WTC11 (cell line): ENCODE results near the gene SLC38A10. TPM values are rescaled to one million over a fixed set of nuclear protein-coding genes. Genes with fewer than 3 reads are reported as not detected.
A peak's percentile ranks its signal among the peaks of the same experiment; 100 is the strongest.

Source experiments
- ATAC-seq: fragments of 200-7000 bp; cut with Tn5 transposase; 2 replicates; pipeline ENCODE4 v1.10.0; 2021; ENCODE audit warnings: mild to moderate bottlenecking, moderate library complexity
- CTCF ChIA-PET: fragments of 300-600 bp; sonication (Branson Sonifier 250); formaldehyde crosslinking; loops from one replicate; lab custom pipeline; 2021; ENCODE audit warnings: antibody characterized with exemption; lab: Charles Lee
- POLR2A ChIA-PET: fragments of 350-600 bp; sonication (Branson Sonifier 250); formaldehyde crosslinking; loops from one replicate; lab custom pipeline; 2021; ENCODE audit warnings: antibody characterized with exemption; lab: Charles Lee
- DNase-seq: peaks from one replicate; pipeline ENCODE4 v3.0.0; 2021; ENCODE audit warnings: low spot score
- H3K27ac Mint-ChIP-seq: 2 replicates; pipeline ENCODE4 v1.8.0; 2021; ENCODE audit warnings: mixed read lengths
- H3K27me3 Mint-ChIP-seq: 2 replicates; pipeline ENCODE4 v1.8.0; 2021; ENCODE audit warnings: low read depth, mild to moderate bottlenecking, moderate library complexity, mixed read lengths
- H3K36me3 Mint-ChIP-seq: 2 replicates; pipeline ENCODE4 v1.8.0; 2021; ENCODE audit warnings: mixed read lengths
- H3K4me1 Mint-ChIP-seq: 2 replicates; pipeline ENCODE4 v1.8.0; 2022; ENCODE audit warnings: mixed read lengths
- H3K4me3 Mint-ChIP-seq: 2 replicates; pipeline ENCODE4 v1.8.0; 2021; ENCODE audit warnings: mild to moderate bottlenecking, moderate library complexity, mixed read lengths
- H3K9me3 Mint-ChIP-seq: 2 replicates; pipeline ENCODE4 v1.8.0; 2021; ENCODE audit warnings: mixed read lengths
- AR ChIP-seq: fragments of 250-450 bp; sonication (Bioruptor Pico); IDR thresholded peaks from 2 replicates; pipeline ENCODE4 v1.9.0; 2021; ENCODE audit warnings: mild to moderate bottlenecking
- ATF3 ChIP-seq: sonication (generic); formaldehyde crosslinking; conservative IDR thresholded peaks from 2 replicates; pipeline ENCODE4 v1.8.1; 2022; ENCODE audit warnings: mild to moderate bottlenecking, missing genetic modification reagents
- CTCF ChIP-seq: fragments of 200-600 bp; IDR thresholded peaks from 2 replicates; pipeline ENCODE4 v1.8.0; 2022; ENCODE audit warnings: antibody characterized with exemption
- E2F5 ChIP-seq: sonication (generic); formaldehyde crosslinking; IDR thresholded peaks from 2 replicates; pipeline ENCODE4 v1.8.1; 2022; ENCODE audit warnings: mild to moderate bottlenecking, moderate library complexity, missing genetic modification reagents
- EMX1 ChIP-seq: fragments of 250-450 bp; sonication (Bioruptor Pico); IDR thresholded peaks from 2 replicates; pipeline ENCODE4 v1.8.0; 2021; ENCODE audit warnings: mild to moderate bottlenecking
- ERG ChIP-seq: fragments of 250-450 bp; sonication (Bioruptor Pico); IDR thresholded peaks from 2 replicates; pipeline ENCODE4 v1.8.0; 2021; ENCODE audit warnings: mild to moderate bottlenecking
- GABPB1 ChIP-seq: sonication (generic); formaldehyde crosslinking; IDR thresholded peaks from 2 replicates; pipeline ENCODE4 v1.8.1; 2023; ENCODE audit warnings: mild to moderate bottlenecking, missing genetic modification reagents
- HMGXB4 ChIP-seq: sonication (generic); formaldehyde crosslinking; IDR thresholded peaks from 2 replicates; pipeline ENCODE4 v1.8.1; 2023; ENCODE audit warnings: mild to moderate bottlenecking, moderate library complexity, missing genetic modification reagents
- MAX ChIP-seq: sonication (generic); formaldehyde crosslinking; IDR thresholded peaks from 2 replicates; pipeline ENCODE4 v1.8.0; 2022; ENCODE audit warnings: mild to moderate bottlenecking, missing genetic modification reagents
- MYBL2 ChIP-seq: sonication (generic); formaldehyde crosslinking; IDR thresholded peaks from 2 replicates; pipeline ENCODE4 v1.8.1; 2023; ENCODE audit warnings: mild to moderate bottlenecking, moderate library complexity, missing genetic modification reagents
- NFYB ChIP-seq: sonication (generic); formaldehyde crosslinking; conservative IDR thresholded peaks from 2 replicates; pipeline ENCODE4 v1.8.0; 2022; ENCODE audit warnings: low read depth, missing genetic modification reagents
- PREB ChIP-seq: sonication (generic); formaldehyde crosslinking; IDR thresholded peaks from 2 replicates; pipeline ENCODE4 v1.8.1; 2022; ENCODE audit warnings: mild to moderate bottlenecking, missing genetic modification reagents, moderate library complexity, borderline replicate concordance
- SMAD3 ChIP-seq: sonication (generic); formaldehyde crosslinking; IDR thresholded peaks from 2 replicates; pipeline ENCODE4 v1.8.0; 2022; ENCODE audit warnings: missing genetic modification reagents, mild to moderate bottlenecking, borderline replicate concordance
- TCF7 ChIP-seq: sonication (generic); formaldehyde crosslinking; IDR thresholded peaks from 2 replicates; pipeline ENCODE4 v1.8.0; 2022; ENCODE audit warnings: mild to moderate bottlenecking, low read depth, missing genetic modification reagents, moderate library complexity
- TEAD1 ChIP-seq: sonication (generic); formaldehyde crosslinking; IDR thresholded peaks from 2 replicates; pipeline ENCODE4 v1.8.0; 2022; ENCODE audit warnings: mild to moderate bottlenecking, missing genetic modification reagents
- ZBTB21 ChIP-seq: sonication (generic); formaldehyde crosslinking; IDR thresholded peaks from 2 replicates; pipeline ENCODE4 v1.8.1; 2023; ENCODE audit warnings: mild to moderate bottlenecking, missing genetic modification reagents, borderline replicate concordance
- ZNF263 ChIP-seq: sonication (generic); formaldehyde crosslinking; IDR thresholded peaks from 2 replicates; pipeline ENCODE4 v1.8.1; 2022; ENCODE audit warnings: low read depth, mild to moderate bottlenecking, moderate library complexity, missing genetic modification reagents
- ZSCAN18 ChIP-seq: fragments of 250-450 bp; sonication (Bioruptor Pico); IDR thresholded peaks from 2 replicates; pipeline ENCODE4 v2.1.2; 2022; ENCODE audit warnings: mild to moderate bottlenecking, moderate library complexity
- total RNA-seq: library from RNA; stranded (reverse); gene quantifications from 3 replicates; pipeline ENCODE4 v1.2.3, GENCODE V29; 2021

Gene SLC38A10
- total RNA-seq, 1 experiment from 2014 or later, result 47.0 TPM

- TF ChIP-seq ZSCAN18 (CRISPR knock-in tag), result no peak
Measured at GRCh38 chr17:81249223-81250040, 45.7 kb downstream of the SLC38A10 start (continued).

GRCh38 chr17:81248649-81249048, 46.5 kb downstream of the SLC38A10 start:
- H3K27ac Mint-ChIP-seq, result no peak overlapping the region
- H3K9me3 Mint-ChIP-seq, result no peaks in the 10 kb centered on the region; the same call in 1 of the 2 replicates
- TF ChIP-seq ZNF263 (CRISPR knock-in tag) (0 out of 2 replicates have a peak, but pooled peaks have one; percentile 41), NFYB (CRISPR knock-in tag) (no peak)
- DNase-seq, result no peak
- ChIA-PET CTCF (interaction anchor here (1.3 kb wide), 1 partner anchor 106 kb away, joined by 4 read pairs; no protein-coding TSS in a partner anchor), POLR2A (no interaction called here)
- 0 out of 2 replicates have a peak, but pooled peaks cover 6% of the 10 kb centered on the region for H3K36me3 Mint-ChIP-seq
- no peaks in the 10 kb centered on the region for H3K27me3 Mint-ChIP-seq
- ATAC-seq, result no peak
- peaks cover 14% of the 10 kb centered on the region for H3K4me1 Mint-ChIP-seq
- H3K4me3 Mint-ChIP-seq, result no peak overlapping the region

GRCh38 chr17:81247339-81247990, 47.6 kb downstream of the SLC38A10 start:
- Mint-ChIP-seq H3K4me1 (peaks cover 7% of the 10 kb centered on the region), H3K27ac (no peak overlapping the region), H3K4me3 (no peak overlapping the region), H3K27me3 (no peaks in the 10 kb centered on the region), H3K36me3 (0 out of 2 replicates have a peak, but pooled peaks cover 1% of the 10 kb centered on the region), H3K9me3 (no peaks in the 10 kb centered on the region)
- DNase-seq, result no peak
- ChIA-PET CTCF (interaction anchor here (0.6 to 1.3 kb wide), 3 partner anchors 63 to 738 kb away, joined by 3 to 5 read pairs (median 4); no protein-coding TSS in a partner anchor), POLR2A (no interaction called here)
- ATAC-seq, result no peak
- TF ChIP-seq MAX (CRISPR knock-in tag) (no peak), MYBL2 (CRISPR knock-in tag) (no peak), E2F5 (CRISPR knock-in tag) (no peak), SMAD3 (no peak), HMGXB4 (no peak), ZBTB21 (CRISPR knock-in tag) (no peak), AR (CRISPR knock-in tag) (no peak), ATF3 (CRISPR knock-in tag) (no peak), ERG (CRISPR knock-in tag) (no peak), TCF7 (CRISPR knock-in tag) (no peak), PREB (CRISPR knock-in tag) (no peak), CTCF (no peak), EMX1 (CRISPR knock-in tag) (no peak), TEAD1 (CRISPR knock-in tag) (no peak), GABPB1 (CRISPR knock-in tag) (no peak)
